B cell (primary cell): ENCODE results near the gene HNRNPH2.

ENCODE experiments used
- EZH2 ChIP-seq: IDR thresholded peaks from 2 replicates; pipeline ENCODE4 v1.6.1; 2012; ENCODE audit warnings: borderline replicate concordance, low read depth, mild to moderate bottlenecking, moderate library complexity, low read length; ENCODE audit not compliant: insufficient read depth, poor library complexity, severe bottlenecking
- TF ChIP-seq, protein P1 (sequence below): fragments of 200-600 bp; IDR thresholded peaks from one replicate; pipeline ENCODE4 v1.8.0; 2022; ENCODE audit warnings: antibody characterized with exemption, mild to moderate bottlenecking

DNA sequence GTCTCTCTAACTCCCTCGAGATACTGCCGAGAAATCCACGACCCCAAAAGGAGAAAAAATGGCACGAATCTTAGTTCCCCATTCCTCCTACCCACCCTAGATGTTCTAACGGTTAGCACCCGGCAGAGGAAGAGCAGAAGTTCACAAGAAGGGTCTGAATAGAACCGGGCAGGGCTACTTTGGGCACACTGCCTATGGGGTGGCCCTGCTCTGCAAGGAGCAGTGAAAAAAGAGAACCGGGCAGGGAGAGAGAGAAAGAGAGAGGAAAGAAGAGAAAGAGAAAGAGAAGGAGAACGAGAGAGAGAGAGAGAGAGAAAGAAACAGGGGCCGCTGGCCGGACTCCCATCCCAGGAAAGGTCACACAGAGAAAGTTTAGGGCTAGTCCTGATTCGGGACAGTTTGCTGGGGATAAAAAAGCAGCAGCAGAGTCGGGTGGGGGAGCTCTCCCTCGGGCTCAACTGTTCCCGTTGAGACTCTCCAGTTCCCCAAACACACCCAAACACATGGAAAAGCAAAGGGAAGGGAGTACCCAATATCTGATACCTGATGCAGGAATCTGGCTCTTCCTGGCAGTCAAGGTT, 765 bp upstream of the HNRNPH2 start:
- TF ChIP-seq, protein P1, sequence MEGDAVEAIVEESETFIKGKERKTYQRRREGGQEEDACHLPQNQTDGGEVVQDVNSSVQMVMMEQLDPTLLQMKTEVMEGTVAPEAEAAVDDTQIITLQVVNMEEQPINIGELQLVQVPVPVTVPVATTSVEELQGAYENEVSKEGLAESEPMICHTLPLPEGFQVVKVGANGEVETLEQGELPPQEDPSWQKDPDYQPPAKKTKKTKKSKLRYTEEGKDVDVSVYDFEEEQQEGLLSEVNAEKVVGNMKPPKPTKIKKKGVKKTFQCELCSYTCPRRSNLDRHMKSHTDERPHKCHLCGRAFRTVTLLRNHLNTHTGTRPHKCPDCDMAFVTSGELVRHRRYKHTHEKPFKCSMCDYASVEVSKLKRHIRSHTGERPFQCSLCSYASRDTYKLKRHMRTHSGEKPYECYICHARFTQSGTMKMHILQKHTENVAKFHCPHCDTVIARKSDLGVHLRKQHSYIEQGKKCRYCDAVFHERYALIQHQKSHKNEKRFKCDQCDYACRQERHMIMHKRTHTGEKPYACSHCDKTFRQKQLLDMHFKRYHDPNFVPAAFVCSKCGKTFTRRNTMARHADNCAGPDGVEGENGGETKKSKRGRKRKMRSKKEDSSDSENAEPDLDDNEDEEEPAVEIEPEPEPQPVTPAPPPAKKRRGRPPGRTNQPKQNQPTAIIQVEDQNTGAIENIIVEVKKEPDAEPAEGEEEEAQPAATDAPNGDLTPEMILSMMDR = no peak
- TF ChIP-seq EZH2 = no peak
